Liver (tissue), 3 donors: ENCODE data around the gene EIF4G3.

Experiments used
- EGR1 ChIP-seq, 2 donors: IDR thresholded peaks; 2 replicates each; pipeline ENCODE4 v1.6.1; 2016 to 2018; ENCODE audit warnings: antibody characterized with exemption in 2 of 2, low read depth in 2 of 2
- GABPA ChIP-seq, 2 donors: IDR thresholded peaks in 1 of 2; conservative IDR thresholded peaks in 1 of 2; 2 replicates each; pipeline ENCODE4 v1.6.1; 2016; ENCODE audit warnings: antibody characterized with exemption in 2 of 2, mild to moderate bottlenecking in 1 of 2, moderate library complexity in 1 of 2
- JUND ChIP-seq, 2 donors: IDR thresholded peaks; 2 replicates each; pipeline ENCODE4 v1.6.1; 2016; ENCODE audit warnings: antibody characterized with exemption in 2 of 2
- RAD21 ChIP-seq, 2 donors: IDR thresholded peaks; 2 replicates each; pipeline ENCODE4 v1.6.1; 2016; ENCODE audit warnings: antibody characterized with exemption in 2 of 2, mild to moderate bottlenecking in 2 of 2
- SP1 ChIP-seq: IDR thresholded peaks from 2 replicates; pipeline ENCODE4 v1.6.1; 2018; ENCODE audit warnings: antibody characterized with exemption, mild to moderate bottlenecking
- TAF1 ChIP-seq: conservative IDR thresholded peaks from 2 replicates; pipeline ENCODE4 v1.6.1; 2016; ENCODE audit warnings: antibody characterized with exemption, mild to moderate bottlenecking
- YY1 ChIP-seq: IDR thresholded peaks from 2 replicates; pipeline ENCODE4 v1.6.1; 2016; ENCODE audit warnings: antibody characterized with exemption, mild to moderate bottlenecking
- TF ChIP-seq, protein P1 (sequence below): fragments of 150-350 bp; IDR thresholded peaks from 2 replicates; pipeline ENCODE4 v1.5.1; 2017; ENCODE audit warnings: improper control_type of control experiment, low read depth, low read length; ENCODE audit not compliant: missing input control
- TF ChIP-seq, protein P2 (sequence below): IDR thresholded peaks from 2 replicates; pipeline ENCODE4 v1.6.1; 2016; ENCODE audit warnings: antibody characterized with exemption
- TF ChIP-seq, protein P3 (sequence below): IDR thresholded peaks from 2 replicates; pipeline ENCODE4 v1.6.1; 2016; ENCODE audit warnings: antibody characterized with exemption
- TF ChIP-seq, protein P4 (sequence below): IDR thresholded peaks from 2 replicates; pipeline ENCODE4 v1.6.1; 2016; ENCODE audit warnings: antibody characterized with exemption, mild to moderate bottlenecking
- donor health status: healthy.
- donor health status: healthy.

DNA sequence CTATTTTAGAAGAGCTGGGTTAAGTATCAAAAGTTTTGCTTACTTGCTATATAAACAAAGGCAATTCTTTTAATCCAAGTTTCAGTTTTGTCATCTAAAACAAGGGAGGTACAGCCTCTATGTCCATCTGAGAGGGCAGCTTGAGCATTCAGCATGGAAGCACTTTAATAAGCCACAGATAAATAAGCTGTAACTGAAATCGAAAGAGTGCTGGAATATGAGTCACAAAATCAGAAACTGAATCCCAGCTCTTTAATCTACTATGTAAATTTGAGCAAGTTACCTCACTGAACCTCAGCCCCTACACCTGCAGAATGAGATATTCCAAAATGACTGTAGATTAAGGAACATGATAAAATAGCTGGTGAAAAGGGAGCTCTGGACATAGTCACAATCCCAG lies 309.6 kb downstream of the EIF4G3 start:
- TF ChIP-seq, protein P1, sequence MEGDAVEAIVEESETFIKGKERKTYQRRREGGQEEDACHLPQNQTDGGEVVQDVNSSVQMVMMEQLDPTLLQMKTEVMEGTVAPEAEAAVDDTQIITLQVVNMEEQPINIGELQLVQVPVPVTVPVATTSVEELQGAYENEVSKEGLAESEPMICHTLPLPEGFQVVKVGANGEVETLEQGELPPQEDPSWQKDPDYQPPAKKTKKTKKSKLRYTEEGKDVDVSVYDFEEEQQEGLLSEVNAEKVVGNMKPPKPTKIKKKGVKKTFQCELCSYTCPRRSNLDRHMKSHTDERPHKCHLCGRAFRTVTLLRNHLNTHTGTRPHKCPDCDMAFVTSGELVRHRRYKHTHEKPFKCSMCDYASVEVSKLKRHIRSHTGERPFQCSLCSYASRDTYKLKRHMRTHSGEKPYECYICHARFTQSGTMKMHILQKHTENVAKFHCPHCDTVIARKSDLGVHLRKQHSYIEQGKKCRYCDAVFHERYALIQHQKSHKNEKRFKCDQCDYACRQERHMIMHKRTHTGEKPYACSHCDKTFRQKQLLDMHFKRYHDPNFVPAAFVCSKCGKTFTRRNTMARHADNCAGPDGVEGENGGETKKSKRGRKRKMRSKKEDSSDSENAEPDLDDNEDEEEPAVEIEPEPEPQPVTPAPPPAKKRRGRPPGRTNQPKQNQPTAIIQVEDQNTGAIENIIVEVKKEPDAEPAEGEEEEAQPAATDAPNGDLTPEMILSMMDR, result no peak
- TF ChIP-seq, protein P2, sequence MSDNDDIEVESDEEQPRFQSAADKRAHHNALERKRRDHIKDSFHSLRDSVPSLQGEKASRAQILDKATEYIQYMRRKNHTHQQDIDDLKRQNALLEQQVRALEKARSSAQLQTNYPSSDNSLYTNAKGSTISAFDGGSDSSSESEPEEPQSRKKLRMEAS, result no peak
- TF ChIP-seq TAF1, result no peak
- TF ChIP-seq RAD21 (IDR thresholded peaks at IDR 0.05), result no peak
- no peak for TF ChIP-seq EGR1 (IDR thresholded peaks at IDR 0.05; ENCODE audit: low read depth in 2 of 2)
- no peak for TF ChIP-seq SP1
- TF ChIP-seq GABPA (IDR thresholded peaks at IDR 0.05 in 1 of 2, conservative IDR thresholded peaks at IDR 0.05 in 1 of 2), result no peak
- TF ChIP-seq, protein P3, sequence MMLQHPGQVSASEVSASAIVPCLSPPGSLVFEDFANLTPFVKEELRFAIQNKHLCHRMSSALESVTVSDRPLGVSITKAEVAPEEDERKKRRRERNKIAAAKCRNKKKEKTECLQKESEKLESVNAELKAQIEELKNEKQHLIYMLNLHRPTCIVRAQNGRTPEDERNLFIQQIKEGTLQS, result no peak
- TF ChIP-seq, protein P4, sequence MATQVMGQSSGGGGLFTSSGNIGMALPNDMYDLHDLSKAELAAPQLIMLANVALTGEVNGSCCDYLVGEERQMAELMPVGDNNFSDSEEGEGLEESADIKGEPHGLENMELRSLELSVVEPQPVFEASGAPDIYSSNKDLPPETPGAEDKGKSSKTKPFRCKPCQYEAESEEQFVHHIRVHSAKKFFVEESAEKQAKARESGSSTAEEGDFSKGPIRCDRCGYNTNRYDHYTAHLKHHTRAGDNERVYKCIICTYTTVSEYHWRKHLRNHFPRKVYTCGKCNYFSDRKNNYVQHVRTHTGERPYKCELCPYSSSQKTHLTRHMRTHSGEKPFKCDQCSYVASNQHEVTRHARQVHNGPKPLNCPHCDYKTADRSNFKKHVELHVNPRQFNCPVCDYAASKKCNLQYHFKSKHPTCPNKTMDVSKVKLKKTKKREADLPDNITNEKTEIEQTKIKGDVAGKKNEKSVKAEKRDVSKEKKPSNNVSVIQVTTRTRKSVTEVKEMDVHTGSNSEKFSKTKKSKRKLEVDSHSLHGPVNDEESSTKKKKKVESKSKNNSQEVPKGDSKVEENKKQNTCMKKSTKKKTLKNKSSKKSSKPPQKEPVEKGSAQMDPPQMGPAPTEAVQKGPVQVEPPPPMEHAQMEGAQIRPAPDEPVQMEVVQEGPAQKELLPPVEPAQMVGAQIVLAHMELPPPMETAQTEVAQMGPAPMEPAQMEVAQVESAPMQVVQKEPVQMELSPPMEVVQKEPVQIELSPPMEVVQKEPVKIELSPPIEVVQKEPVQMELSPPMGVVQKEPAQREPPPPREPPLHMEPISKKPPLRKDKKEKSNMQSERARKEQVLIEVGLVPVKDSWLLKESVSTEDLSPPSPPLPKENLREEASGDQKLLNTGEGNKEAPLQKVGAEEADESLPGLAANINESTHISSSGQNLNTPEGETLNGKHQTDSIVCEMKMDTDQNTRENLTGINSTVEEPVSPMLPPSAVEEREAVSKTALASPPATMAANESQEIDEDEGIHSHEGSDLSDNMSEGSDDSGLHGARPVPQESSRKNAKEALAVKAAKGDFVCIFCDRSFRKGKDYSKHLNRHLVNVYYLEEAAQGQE, result no peak
- no peak for TF ChIP-seq JUND (IDR thresholded peaks at IDR 0.05)
- TF ChIP-seq YY1, result no peak
